Measurements from ENCODE around the gene TMEM256.

DNA sequence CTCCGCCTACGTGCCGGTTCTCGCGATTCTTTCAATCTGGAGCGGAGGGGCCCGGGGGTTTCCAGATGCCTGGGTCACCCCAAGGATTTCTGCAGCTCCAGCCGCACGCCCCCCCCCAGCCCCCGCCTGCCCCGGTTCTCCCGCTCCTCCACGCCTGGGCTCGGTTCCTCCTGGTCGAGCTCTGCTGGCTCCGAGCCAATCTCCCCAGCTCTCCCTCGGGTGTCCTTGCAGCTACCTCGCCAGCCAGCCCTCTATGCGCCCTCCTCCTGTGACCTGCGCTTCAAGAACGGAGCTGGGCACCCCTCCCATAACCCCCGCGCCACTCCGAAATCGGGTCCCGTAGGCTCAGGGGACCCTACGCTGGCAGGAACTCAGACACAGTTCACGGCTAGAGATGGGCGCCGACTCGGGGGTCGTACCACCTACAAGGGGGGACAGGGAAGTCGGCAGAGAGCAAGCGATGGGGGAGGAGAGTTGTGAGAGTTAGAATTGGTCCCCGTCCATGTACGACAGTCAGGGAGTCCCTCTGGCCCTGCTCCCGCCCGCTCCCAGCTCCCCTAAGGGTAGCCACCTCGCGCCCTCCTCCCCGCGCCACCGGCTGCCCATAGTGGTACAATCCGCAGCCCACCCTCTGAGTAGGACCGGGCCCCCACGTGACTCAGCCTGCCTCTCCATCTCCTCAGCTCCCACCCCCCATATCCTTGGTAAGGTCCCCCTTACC lies 36.4 kb upstream of the TMEM256 start:
- TF ChIP-seq, protein P1, sequence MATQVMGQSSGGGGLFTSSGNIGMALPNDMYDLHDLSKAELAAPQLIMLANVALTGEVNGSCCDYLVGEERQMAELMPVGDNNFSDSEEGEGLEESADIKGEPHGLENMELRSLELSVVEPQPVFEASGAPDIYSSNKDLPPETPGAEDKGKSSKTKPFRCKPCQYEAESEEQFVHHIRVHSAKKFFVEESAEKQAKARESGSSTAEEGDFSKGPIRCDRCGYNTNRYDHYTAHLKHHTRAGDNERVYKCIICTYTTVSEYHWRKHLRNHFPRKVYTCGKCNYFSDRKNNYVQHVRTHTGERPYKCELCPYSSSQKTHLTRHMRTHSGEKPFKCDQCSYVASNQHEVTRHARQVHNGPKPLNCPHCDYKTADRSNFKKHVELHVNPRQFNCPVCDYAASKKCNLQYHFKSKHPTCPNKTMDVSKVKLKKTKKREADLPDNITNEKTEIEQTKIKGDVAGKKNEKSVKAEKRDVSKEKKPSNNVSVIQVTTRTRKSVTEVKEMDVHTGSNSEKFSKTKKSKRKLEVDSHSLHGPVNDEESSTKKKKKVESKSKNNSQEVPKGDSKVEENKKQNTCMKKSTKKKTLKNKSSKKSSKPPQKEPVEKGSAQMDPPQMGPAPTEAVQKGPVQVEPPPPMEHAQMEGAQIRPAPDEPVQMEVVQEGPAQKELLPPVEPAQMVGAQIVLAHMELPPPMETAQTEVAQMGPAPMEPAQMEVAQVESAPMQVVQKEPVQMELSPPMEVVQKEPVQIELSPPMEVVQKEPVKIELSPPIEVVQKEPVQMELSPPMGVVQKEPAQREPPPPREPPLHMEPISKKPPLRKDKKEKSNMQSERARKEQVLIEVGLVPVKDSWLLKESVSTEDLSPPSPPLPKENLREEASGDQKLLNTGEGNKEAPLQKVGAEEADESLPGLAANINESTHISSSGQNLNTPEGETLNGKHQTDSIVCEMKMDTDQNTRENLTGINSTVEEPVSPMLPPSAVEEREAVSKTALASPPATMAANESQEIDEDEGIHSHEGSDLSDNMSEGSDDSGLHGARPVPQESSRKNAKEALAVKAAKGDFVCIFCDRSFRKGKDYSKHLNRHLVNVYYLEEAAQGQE (IDR thresholded peaks at IDR 0.05) = no peak
- TF ChIP-seq YY1 (IDR thresholded peaks at IDR 0.05) = no peak
